Trophoblast cell (in vitro differentiated cells and primary cell): ENCODE measurements around the gene INHBB.

ENCODE experiments used
- DNase-seq, 2 donors: peaks; one replicate each; pipeline ENCODE4 v3.0.0-alpha.2; 2016
- H2AFZ ChIP-seq: 2 replicates; pipeline ENCODE4 v1.6.1; 2013; ENCODE audit warnings: low read length, moderate library complexity, mild to moderate bottlenecking; ENCODE audit not compliant: insufficient read depth, poor library complexity
- H2AK5ac ChIP-seq: 2 replicates; pipeline ENCODE4 v1.6.1; 2013; ENCODE audit warnings: mild to moderate bottlenecking, low read length
- H2BK120ac ChIP-seq: 2 replicates; pipeline ENCODE4 v1.6.1; 2013; ENCODE audit warnings: low read length, mild to moderate bottlenecking, moderate library complexity; ENCODE audit not compliant: insufficient read depth, poor library complexity
- H2BK12ac ChIP-seq: 2 replicates; pipeline ENCODE4 v1.6.1; 2013; ENCODE audit warnings: mild to moderate bottlenecking, low read length, moderate library complexity
- H2BK5ac ChIP-seq: 2 replicates; pipeline ENCODE4 v1.6.1; 2013; ENCODE audit warnings: low read length, low read depth, moderate library complexity, mild to moderate bottlenecking; ENCODE audit not compliant: poor library complexity
- H3K14ac ChIP-seq: 2 replicates; pipeline ENCODE4 v1.6.1; 2013; ENCODE audit warnings: mild to moderate bottlenecking, low read length
- H3K18ac ChIP-seq: 2 replicates; pipeline ENCODE4 v1.6.1; 2013; ENCODE audit warnings: mild to moderate bottlenecking, low read length
- H3K23ac ChIP-seq: 2 replicates; pipeline ENCODE4 v1.6.1; 2013; ENCODE audit warnings: low read length
- H3K27ac ChIP-seq: 2 replicates; pipeline ENCODE4 v1.5.1; 2013; ENCODE audit warnings: low read depth, mild to moderate bottlenecking, inconsistent platforms, low read length, moderate library complexity
- H3K27me3 ChIP-seq: 2 replicates; pipeline ENCODE4 v1.6.1; 2013; ENCODE audit warnings: inconsistent platforms, mild to moderate bottlenecking, low read length, moderate library complexity; ENCODE audit not compliant: insufficient read depth
- H3K36me3 ChIP-seq, 2 experiments: 1 replicate in 1 of 2; 2 replicates in 1 of 2; pipeline ENCODE4 v1.6.1; 2013; ENCODE audit warnings: low read length in 2 of 2, mild to moderate bottlenecking in 2 of 2, moderate library complexity in 1 of 2; ENCODE audit not compliant: insufficient read depth in 2 of 2, control insufficient read depth in 1 of 2
- H3K4ac ChIP-seq: 2 replicates; pipeline ENCODE4 v1.6.1; 2013; ENCODE audit warnings: low read depth, mild to moderate bottlenecking, low read length, moderate library complexity
- H3K4me1 ChIP-seq, 2 experiments: 1 replicate in 1 of 2; 2 replicates in 1 of 2; pipeline ENCODE4 v1.6.1; 2013; ENCODE audit warnings: low read length in 2 of 2, mild to moderate bottlenecking in 2 of 2, moderate library complexity in 1 of 2; ENCODE audit not compliant: insufficient read depth in 2 of 2, control insufficient read depth in 1 of 2
- H3K4me2 ChIP-seq: 2 replicates; pipeline ENCODE4 v1.6.1; 2013; ENCODE audit warnings: inconsistent platforms, mild to moderate bottlenecking, low read length, moderate library complexity
- H3K4me3 ChIP-seq: 2 replicates; pipeline ENCODE4 v1.5.1; 2013; ENCODE audit warnings: mild to moderate bottlenecking, low read depth, low read length, inconsistent platforms
- H3K79me1 ChIP-seq: one replicate; pipeline ENCODE4 v1.6.1; 2013; ENCODE audit warnings: low read length
- H3K79me2 ChIP-seq: 2 replicates; pipeline ENCODE4 v1.6.1; 2013; ENCODE audit warnings: low read length, mild to moderate bottlenecking; ENCODE audit not compliant: control insufficient read depth, insufficient read depth, poor library complexity
- H3K9ac ChIP-seq: 2 replicates; pipeline ENCODE4 v1.6.1; 2013; ENCODE audit warnings: mild to moderate bottlenecking, low read length
- H3K9me3 ChIP-seq: 2 replicates; pipeline ENCODE4 v1.6.1; 2013; ENCODE audit warnings: low read depth, mild to moderate bottlenecking, control low read depth, inconsistent platforms, low read length; ENCODE audit not compliant: insufficient read depth
- H4K12ac ChIP-seq: 2 replicates; pipeline ENCODE4 v1.6.1; 2013; ENCODE audit warnings: low read depth, mild to moderate bottlenecking, low read length, moderate library complexity
- H4K8ac ChIP-seq: 2 replicates; pipeline ENCODE4 v1.6.1; 2013; ENCODE audit warnings: low read depth, mild to moderate bottlenecking, low read length, moderate library complexity
- H4K91ac ChIP-seq: one replicate; pipeline ENCODE4 v1.6.1; 2013; ENCODE audit warnings: low read depth, mild to moderate bottlenecking, low read length, moderate library complexity
- WGBS: extraction: QIAGEN DNeasy Blood & Tissue Kit; methylation state at CpG from one replicate; pipeline ENCODE4 v1.1.7; 2013; ENCODE audit warnings: missing lambda C conversion rate; ENCODE audit not compliant: insufficient read length, insufficient coverage; ENCODE audit errors: extremely low coverage; 5-methylcytosine and 5-hydroxymethylcytosine counted together

Gene INHBB

GRCh38 chr2:120341977-120342376 lies 4.0 kb upstream of the INHBB start:
- Histone ChIP-seq H4K8ac (no peak overlapping the region), H3K14ac (no peak overlapping the region), H2AK5ac (no peak overlapping the region), H3K9ac (no peak overlapping the region), H3K4me2 (no peak overlapping the region), H2AFZ (no peak overlapping the region), H3K79me1 (no peaks in the 10 kb centered on the region), H3K27me3 (peaks cover 47% of the 10 kb centered on the region), H3K18ac (no peak overlapping the region), H3K36me3 (no peaks in the 10 kb centered on the region), H2BK5ac (no peak overlapping the region), H2BK120ac (no peak overlapping the region), H4K12ac (no peak overlapping the region), H3K23ac (no peak overlapping the region), H3K4ac (no peak overlapping the region), H3K4me1 (peaks cover 8 to 10% of the 10 kb centered on the region in 2 experiments), H3K79me2 (no peaks in the 10 kb centered on the region), H4K91ac (no peak overlapping the region), H3K27ac (no peak overlapping the region), H3K9me3 (peaks cover 10% of the 10 kb centered on the region), H3K4me3 (no peak overlapping the region), H2BK12ac (no peak overlapping the region)
- no peak for DNase-seq
- WGBS: no CpG with 5 or more reads among the region's 7 CpGs

GRCh38 chr2:120342446-120342845 lies 3.5 kb upstream of the INHBB start:
- Histone ChIP-seq H3K4me2 (no peak overlapping the region), H3K23ac (no peak overlapping the region), H2BK12ac (no peak overlapping the region), H2AFZ (no peak overlapping the region), H4K12ac (no peak overlapping the region), H3K4ac (no peak overlapping the region), H2BK5ac (no peak overlapping the region), H3K9ac (no peak overlapping the region), H3K27me3 (peaks cover 51% of the 10 kb centered on the region), H3K27ac (no peak overlapping the region), H3K4me1 (peaks cover 8 to 10% of the 10 kb centered on the region in 2 experiments), H3K9me3 (peaks cover 10% of the 10 kb centered on the region), H3K36me3 (no peaks in the 10 kb centered on the region), H3K18ac (no peak overlapping the region), H2BK120ac (no peak overlapping the region), H4K8ac (no peak overlapping the region), H3K79me2 (no peaks in the 10 kb centered on the region), H3K4me3 (no peak overlapping the region), H4K91ac (no peak overlapping the region), H3K14ac (no peak overlapping the region), H2AK5ac (no peak overlapping the region), H3K79me1 (no peaks in the 10 kb centered on the region)
- no peak for DNase-seq
- WGBS: no CpG with 5 or more reads among the region's 7 CpGs

DNA sequence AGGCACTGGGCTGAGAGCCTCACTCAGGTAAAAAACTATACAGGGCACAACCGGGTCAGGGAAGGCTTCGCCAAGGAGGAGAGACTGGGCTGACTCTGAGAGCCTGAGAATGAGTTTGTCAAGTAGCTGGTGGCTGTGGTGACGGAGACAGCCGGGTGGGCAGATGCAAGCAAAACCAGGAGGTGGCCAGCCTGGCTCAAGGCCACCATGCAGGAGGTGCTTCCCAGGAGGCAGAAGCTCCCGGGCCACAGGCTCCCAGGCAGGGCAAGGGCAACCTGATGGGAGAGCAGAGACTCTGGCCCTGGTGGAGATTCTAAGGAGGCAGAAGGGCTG lies 2.9 kb upstream of the INHBB start:
- WGBS: no CpG with 5 or more reads among the region's 5 CpGs
- Histone ChIP-seq H3K9me3 (peaks cover 10% of the 10 kb centered on the region), H3K36me3 (no peaks in the 10 kb centered on the region), H3K9ac (no peak overlapping the region), H2BK120ac (no peak overlapping the region), H3K4me3 (no peak overlapping the region), H2BK5ac (no peak overlapping the region), H4K8ac (no peak overlapping the region), H4K12ac (no peak overlapping the region), H3K4ac (no peak overlapping the region), H2AK5ac (no peak overlapping the region), H3K79me1 (no peaks in the 10 kb centered on the region), H3K14ac (no peak overlapping the region), H3K79me2 (no peaks in the 10 kb centered on the region), H4K91ac (no peak overlapping the region), H3K4me2 (no peak overlapping the region), H3K18ac (no peak overlapping the region), H2AFZ (no peak overlapping the region), H3K4me1 (peaks cover 8 to 10% of the 10 kb centered on the region in 2 experiments), H3K27ac (no peak overlapping the region), H3K27me3 (peaks cover 57% of the 10 kb centered on the region), H3K23ac (no peak overlapping the region), H2BK12ac (no peak overlapping the region)
- no peak for DNase-seq

DNA sequence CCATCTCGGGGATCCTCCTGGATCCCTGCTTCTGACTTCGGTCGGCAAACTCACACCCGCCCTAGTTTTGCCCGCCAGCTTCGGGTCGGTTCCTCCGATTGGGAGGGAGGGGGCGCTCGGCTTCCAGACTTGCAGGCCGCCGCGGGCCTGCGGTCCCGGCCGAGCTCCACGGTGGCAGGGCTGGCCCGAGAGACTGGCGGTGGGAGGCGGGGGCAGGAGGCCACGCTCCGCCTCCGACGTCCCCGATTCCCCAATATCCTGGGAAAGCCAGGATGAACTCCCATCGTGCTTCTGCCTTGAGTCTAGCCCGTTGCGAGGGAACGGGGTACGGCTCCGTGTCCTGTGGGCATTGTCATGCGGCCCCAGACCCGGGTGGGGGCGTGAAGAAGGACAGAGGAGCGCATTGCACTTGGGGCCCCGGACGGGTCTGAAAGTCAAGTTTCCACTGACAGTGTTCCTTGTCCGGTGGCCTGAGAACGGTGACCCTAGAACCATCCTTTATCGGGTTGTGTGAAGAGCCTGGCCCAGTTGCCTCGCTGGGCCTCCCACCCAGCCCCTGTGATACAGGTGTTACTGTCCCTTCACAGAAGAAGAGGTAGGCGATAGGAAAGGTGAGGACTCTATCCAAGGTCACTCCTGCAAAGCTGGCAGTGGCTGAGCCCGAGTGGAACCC lies 2.4 kb upstream of the INHBB start:
- H3K79me2 ChIP-seq: no peaks in the 10 kb centered on the region
- no peak overlapping the region for H2BK120ac ChIP-seq
- no peak overlapping the region for H3K4me3 ChIP-seq
- no peak overlapping the region for H3K23ac ChIP-seq
- no peak overlapping the region for H3K14ac ChIP-seq
- H3K4me2 ChIP-seq: peak overlapping the region; percentile 30
- WGBS: no CpG with 5 or more reads among the region's 43 CpGs
- no peak overlapping the region for H2AK5ac ChIP-seq
- no peak overlapping the region for H3K9ac ChIP-seq
- no peak overlapping the region for H2BK5ac ChIP-seq
- no peak overlapping the region for H3K4ac ChIP-seq
- H3K4me1 ChIP-seq: peaks cover 8 to 10% of the 10 kb centered on the region in 2 experiments
- no peak overlapping the region for H2BK12ac ChIP-seq
- peak; percentile 64 to 84 for DNase-seq
- H4K12ac ChIP-seq: no peak overlapping the region
- H3K27me3 ChIP-seq: peaks cover 62% of the 10 kb centered on the region
- H3K27ac ChIP-seq: no peak overlapping the region
- no peak overlapping the region for H4K91ac ChIP-seq
- no peaks in the 10 kb centered on the region for H3K36me3 ChIP-seq
- peaks cover 10% of the 10 kb centered on the region for H3K9me3 ChIP-seq
- no peak overlapping the region for H3K18ac ChIP-seq
- no peaks in the 10 kb centered on the region for H3K79me1 ChIP-seq
- H4K8ac ChIP-seq: no peak overlapping the region
- H2AFZ ChIP-seq: no peak overlapping the region
